Mesenchymal stem cell (in vitro differentiated cells and primary cell): Measurements from ENCODE around the gene OLFML3.

Experiments used
- DNase-seq: peaks from one replicate; pipeline ENCODE4 v3.0.0-alpha.2; 2013
- H2AFZ ChIP-seq: one replicate; pipeline ENCODE4 v1.6.1; 2013; ENCODE audit warnings: low read depth, mild to moderate bottlenecking, control low read depth, inconsistent platforms, low read length, moderate library complexity
- H2AK5ac ChIP-seq: 2 replicates; pipeline ENCODE4 v1.6.1; 2013; ENCODE audit warnings: low read length, moderate library complexity, mild to moderate bottlenecking, inconsistent platforms; ENCODE audit not compliant: severe bottlenecking
- H2BK120ac ChIP-seq: one replicate; pipeline ENCODE4 v1.6.1; 2013; ENCODE audit warnings: low read depth, mild to moderate bottlenecking, inconsistent platforms, low read length, moderate library complexity
- H2BK12ac ChIP-seq, 2 experiments: one replicate each; pipeline ENCODE4 v1.6.1; 2013; ENCODE audit warnings: inconsistent platforms in 2 of 2, low read length in 2 of 2, mild to moderate bottlenecking in 2 of 2, moderate library complexity in 2 of 2, control low read depth in 1 of 2
- H2BK15ac ChIP-seq: one replicate; pipeline ENCODE4 v1.6.1; 2013; ENCODE audit warnings: mild to moderate bottlenecking, low read depth, inconsistent platforms; ENCODE audit not compliant: poor library complexity, severe bottlenecking
- H2BK5ac ChIP-seq: 2 replicates; pipeline ENCODE4 v1.6.1; 2013; ENCODE audit warnings: low read depth, mild to moderate bottlenecking, low read length, control low read depth, inconsistent platforms; ENCODE audit not compliant: poor library complexity, severe bottlenecking
- H3K14ac ChIP-seq, 2 experiments: one replicate each; pipeline ENCODE4 v1.6.1; 2013; ENCODE audit warnings: inconsistent platforms in 2 of 2, low read length in 2 of 2, control low read depth in 1 of 2, mild to moderate bottlenecking in 1 of 2, moderate library complexity in 1 of 2
- H3K18ac ChIP-seq, 2 experiments: one replicate each; pipeline ENCODE4 v1.6.1; 2013; ENCODE audit warnings: inconsistent platforms in 2 of 2, low read length in 2 of 2, control low read depth in 1 of 2, low read depth in 1 of 2, mild to moderate bottlenecking in 1 of 2
- H3K23ac ChIP-seq, 2 experiments: one replicate each; pipeline ENCODE4 v1.6.1; 2013; ENCODE audit warnings: inconsistent platforms in 2 of 2, low read length in 2 of 2, mild to moderate bottlenecking in 2 of 2, moderate library complexity in 2 of 2, control low read depth in 1 of 2
- H3K27ac ChIP-seq: 2 replicates; pipeline ENCODE4 v1.5.1; 2013; ENCODE audit warnings: mild to moderate bottlenecking, moderate library complexity, low read length, control low read depth, inconsistent platforms; ENCODE audit not compliant: poor library complexity, severe bottlenecking
- H3K27me3 ChIP-seq, 2 experiments: 2 replicates each; pipeline versions ENCODE4 v1.6.1 to v1.7.0; 2013; ENCODE audit warnings: low read length in 2 of 2, mild to moderate bottlenecking in 2 of 2, moderate library complexity in 2 of 2, control low read depth in 1 of 2, inconsistent platforms in 1 of 2; ENCODE audit not compliant: control insufficient read depth in 1 of 2, insufficient read depth in 1 of 2
- H3K36me3 ChIP-seq, 2 experiments: 2 replicates each; pipeline versions ENCODE4 v1.6.1 to v1.7.0; 2013; ENCODE audit warnings: low read length in 2 of 2, control low read depth in 1 of 2, inconsistent platforms in 1 of 2, low read depth in 1 of 2, mild to moderate bottlenecking in 1 of 2; ENCODE audit not compliant: insufficient read depth in 2 of 2, control insufficient read depth in 1 of 2
- H3K4ac ChIP-seq, 2 experiments: one replicate each; pipeline ENCODE4 v1.6.1; 2013; ENCODE audit warnings: inconsistent platforms in 2 of 2, low read length in 2 of 2, mild to moderate bottlenecking in 2 of 2, moderate library complexity in 2 of 2, control low read depth in 1 of 2, low read depth in 1 of 2
- H3K4me1 ChIP-seq: 2 replicates; pipeline ENCODE4 v1.6.1; 2013; ENCODE audit warnings: low read depth, low read length, control low read depth; ENCODE audit not compliant: control insufficient read depth, insufficient read depth
- H3K4me2 ChIP-seq: 2 replicates; pipeline ENCODE4 v1.6.1; 2013; ENCODE audit warnings: low read length, mild to moderate bottlenecking, inconsistent platforms; ENCODE audit not compliant: poor library complexity, severe bottlenecking
- H3K4me3 ChIP-seq, 2 experiments: 2 replicates each; pipeline versions ENCODE4 v1.5.1 to v1.7.0; 2013; ENCODE audit warnings: low read length in 2 of 2, mild to moderate bottlenecking in 2 of 2, control low read depth in 1 of 2, low read depth in 1 of 2; ENCODE audit not compliant: insufficient read depth in 1 of 2
- H3K79me1 ChIP-seq: replicated peaks from 2 replicates; pipeline ENCODE4 v1.6.1; 2013; ENCODE audit warnings: mild to moderate bottlenecking, control low read depth, low read length, inconsistent platforms; ENCODE audit not compliant: poor library complexity, severe bottlenecking
- H3K9ac ChIP-seq: 2 replicates; pipeline ENCODE4 v1.7.0; 2013; ENCODE audit warnings: mild to moderate bottlenecking, low read length, moderate library complexity
- H3K9me3 ChIP-seq: 2 replicates; pipeline ENCODE4 v1.7.0; 2013; ENCODE audit warnings: mild to moderate bottlenecking, low read length; ENCODE audit not compliant: control insufficient read depth
- H4K8ac ChIP-seq: one replicate; pipeline ENCODE4 v1.6.1; 2013; ENCODE audit warnings: inconsistent platforms, mild to moderate bottlenecking, low read length, moderate library complexity
- H4K91ac ChIP-seq: one replicate; pipeline ENCODE4 v1.6.1; 2013; ENCODE audit warnings: mild to moderate bottlenecking, low read length, inconsistent platforms
- WGBS: methylation state at CpG from one replicate; pipeline ENCODE4 v1.1.7; 2013; ENCODE audit warnings: mixed read lengths; 5-methylcytosine and 5-hydroxymethylcytosine counted together

Gene OLFML3

GRCh38 chr1:113975211-113975895, 3.9 kb upstream of the OLFML3 start:
- DNase-seq, result peak; percentile 63
- Histone ChIP-seq H3K27me3 (no peaks in the 10 kb centered on the region), H2BK5ac (no peak overlapping the region), H3K23ac (no peak overlapping the region), H4K91ac (no peak overlapping the region), H3K9me3 (no peaks in the 10 kb centered on the region), H4K8ac (no peak overlapping the region), H3K4me1 (peaks cover 13% of the 10 kb centered on the region), H3K4me3 (no peak overlapping the region), H3K9ac (no peak overlapping the region), H3K14ac (no peak overlapping the region), H3K18ac (no peak overlapping the region), H2BK15ac (peak overlapping the region; percentile 26), H3K4ac (no peak overlapping the region), H2AFZ (no peak overlapping the region), H3K4me2 (no peak overlapping the region), H2BK12ac (no peak overlapping the region), H2BK120ac (no peak overlapping the region), H3K27ac (peak overlapping the region; percentile 58), H2AK5ac (no peak overlapping the region), H3K36me3 (peaks cover 12 to 46% of the 10 kb centered on the region in 2 experiments), H3K79me1 (peaks cover 6% of the 10 kb centered on the region)
- 56% methylated on average over 2 of the region's 4 CpGs for WGBS

- Histone ChIP-seq H4K8ac (no peak overlapping the region), H3K4me2 (peak overlapping the region; percentile 8), H3K79me1 (peaks cover 11% of the 10 kb centered on the region), H2BK120ac (no peak overlapping the region), H2AK5ac (peak overlapping the region; percentile 53), H3K4ac (peak overlapping the region in 1 of 2 experiments; percentile 52), H3K4me3 (no peak overlapping the region), H3K9ac (peak overlapping the region; percentile 31), H3K23ac (no peak overlapping the region), H3K14ac (no peak overlapping the region), H2BK12ac (no peak overlapping the region), H2BK5ac (peak overlapping the region; percentile 53), H3K27ac (peak overlapping the region; percentile 78), H3K36me3 (peaks cover 17 to 42% of the 10 kb centered on the region in 2 experiments), H2BK15ac (no peak overlapping the region), H3K4me1 (peaks cover 21% of the 10 kb centered on the region), H3K27me3 (no peaks in the 10 kb centered on the region), H4K91ac (no peak overlapping the region), H3K18ac (peak overlapping the region in 1 of 2 experiments; percentile 38), H2AFZ (no peak overlapping the region), H3K9me3 (no peaks in the 10 kb centered on the region)
- WGBS, result 58% methylated on average over 4 of the region's 4 CpGs
- peak; percentile 62 for DNase-seq
Observed at GRCh38 chr1:113976609-113977278, 2.5 kb upstream of the OLFML3 start.

- H4K8ac ChIP-seq, result no peak overlapping the region
- peaks cover 13 to 30% of the 10 kb centered on the region in 2 experiments for H3K36me3 ChIP-seq
Observed at GRCh38 chr1:113977906-113978305, 1.4 kb upstream of the OLFML3 start.

GRCh38 chr1:113980110-113980509, 836 bp downstream of the OLFML3 start:
- H2BK5ac ChIP-seq, result no peak overlapping the region
- peak overlapping the region; percentile 57 for H4K91ac ChIP-seq
- H3K79me1 ChIP-seq, result peaks cover 7% of the 10 kb centered on the region
- H4K8ac ChIP-seq, result peak overlapping the region; percentile 46
- H2BK15ac ChIP-seq, result peak overlapping the region; percentile 60
- no peaks in the 10 kb centered on the region for H3K27me3 ChIP-seq
- H2BK12ac ChIP-seq, result peak overlapping the region; percentile 73 to 95
- H3K23ac ChIP-seq, result no peak overlapping the region
- peak overlapping the region in 1 of 2 experiments; percentile 85 for H3K4me3 ChIP-seq
- peaks cover 8 to 11% of the 10 kb centered on the region in 2 experiments for H3K36me3 ChIP-seq
- no peak for DNase-seq
- H3K27ac ChIP-seq, result peak overlapping the region; percentile 99
- H3K9ac ChIP-seq, result peak overlapping the region; percentile 89
- peak overlapping the region; percentile 63 for H2AK5ac ChIP-seq
- H3K4me1 ChIP-seq, result peaks cover 49% of the 10 kb centered on the region
- H3K9me3 ChIP-seq, result no peaks in the 10 kb centered on the region
- H3K4me2 ChIP-seq, result peak overlapping the region; percentile 17
- peak overlapping the region; percentile 9 for H2BK120ac ChIP-seq
- peak overlapping the region; percentile 15 to 67 for H3K18ac ChIP-seq
- H2AFZ ChIP-seq, result no peak overlapping the region
- 81% methylated on average over 10 of the region's 10 CpGs for WGBS
- H3K4ac ChIP-seq, result peak overlapping the region; percentile 5 to 60
- H3K14ac ChIP-seq, result peak overlapping the region in 1 of 2 experiments; percentile 84

More at GRCh38 chr1:113977906-113978305, 1.4 kb upstream of the OLFML3 start:
- Histone ChIP-seq H3K9me3 (no peaks in the 10 kb centered on the region), H3K14ac (no peak overlapping the region), H3K4me3 (no peak overlapping the region), H2BK12ac (no peak overlapping the region), H3K9ac (peak overlapping the region; percentile 89), H2BK5ac (no peak overlapping the region), H2AFZ (no peak overlapping the region), H3K18ac (no peak overlapping the region), H3K4me2 (no peak overlapping the region), H2AK5ac (no peak overlapping the region), H3K27me3 (no peaks in the 10 kb centered on the region), H3K4me1 (peaks cover 31% of the 10 kb centered on the region), H3K23ac (no peak overlapping the region), H2BK120ac (no peak overlapping the region), H2BK15ac (no peak overlapping the region), H4K91ac (no peak overlapping the region), H3K27ac (no peak overlapping the region), H3K4ac (no peak overlapping the region), H3K79me1 (peaks cover 7% of the 10 kb centered on the region)
- WGBS, result 86% methylated on average over 2 of the region's 3 CpGs
- no peak for DNase-seq
